Activated CD8-positive, alpha-beta T cell treated with anti-CD3 and anti-CD28 coated beads for 36 hours (primary cell): ENCODE data around the gene TBL1XR1. TPM values are rescaled to one million over a fixed set of nuclear protein-coding genes. Genes with fewer than 3 reads are reported as not detected.
A peak's percentile ranks its signal among the peaks of the same experiment; 100 is the strongest.

ENCODE experiments used
- ATAC-seq: fragments of 200-7000 bp; cut with Tn5 transposase; one replicate; pipeline ENCODE4 v1.10.0; 2021; ENCODE audit warnings: mild to moderate bottlenecking, moderate library complexity
- CTCF ChIA-PET: fragments of 350-600 bp; sonication (Branson Sonifier 250); formaldehyde crosslinking; loops from one replicate; lab custom pipeline; 2021; ENCODE audit warnings: antibody characterized with exemption; lab: Charles Lee
- POLR2A ChIA-PET: fragments of 350-600 bp; sonication (Branson Sonifier 250); formaldehyde crosslinking; loops from one replicate; lab custom pipeline; 2021; ENCODE audit warnings: antibody characterized with exemption; lab: Charles Lee
- DNase-seq: peaks from one replicate; pipeline ENCODE4 v3.0.0-alpha.2; 2020
- H3K27ac Mint-ChIP-seq: one replicate; pipeline ENCODE4 v1.8.0; 2021; ENCODE audit warnings: mild to moderate bottlenecking, mixed read lengths
- H3K27me3 Mint-ChIP-seq: one replicate; pipeline ENCODE4 v1.8.0; 2021; ENCODE audit warnings: mixed read lengths
- H3K36me3 Mint-ChIP-seq: one replicate; pipeline ENCODE4 v1.8.0; 2021; ENCODE audit warnings: low read depth, mixed read lengths
- H3K4me1 Mint-ChIP-seq: one replicate; pipeline ENCODE4 v1.8.0; 2021; ENCODE audit warnings: low read depth, mixed read lengths
- H3K4me3 Mint-ChIP-seq: one replicate; pipeline ENCODE4 v1.8.0; 2021; ENCODE audit warnings: mild to moderate bottlenecking, moderate library complexity, mixed read lengths
- H3K9me3 Mint-ChIP-seq: one replicate; pipeline ENCODE4 v1.8.0; 2021; ENCODE audit warnings: mixed read lengths
- CTCF ChIP-seq: fragments of 200-600 bp; IDR thresholded peaks from one replicate; pipeline ENCODE4 v1.8.0; 2022; ENCODE audit warnings: antibody characterized with exemption, mild to moderate bottlenecking
- intact Hi-C: fragments of 100-400 bp; cut with micrococcal nuclease; formaldehyde crosslinking; loops from one replicate; pipeline ENCODE4 v1.10.0; 2022
- total RNA-seq, 2 experiments: library from RNA; stranded (reverse); gene quantifications; one replicate each; pipeline ENCODE4 v1.2.3, GENCODE V29; 2021

The TBL1XR1 gene
- total RNA-seq, 2 experiments from 2014 or later, result 153 to 158 TPM

GRCh38 chr3:177104299-177104992 is 92.8 kb downstream of the TBL1XR1 start:
- POLR2A ChIA-PET, result no interaction called here
- Mint-ChIP-seq H3K9me3 (no peaks in the 10 kb centered on the region), H3K4me1 (peaks cover 50% of the 10 kb centered on the region), H3K27me3 (no peaks in the 10 kb centered on the region), H3K27ac (no peak overlapping the region), H3K4me3 (no peak overlapping the region), H3K36me3 (peaks cover 15% of the 10 kb centered on the region)
- ATAC-seq, result no peak
- no peak for TF ChIP-seq CTCF
- no peak for DNase-seq
- CTCF ChIA-PET, result interaction anchor here (1.5 kb wide), 1 partner anchor 15 kb away, joined by 3 read pairs; no protein-coding TSS in a partner anchor
- intact Hi-C loops, result no loop called here

GRCh38 chr3:177102553-177102952 is 94.7 kb downstream of the TBL1XR1 start:
- H3K27ac Mint-ChIP-seq, result peak overlapping the region; percentile 21

GRCh38 chr3:177098551-177098950 is 98.7 kb downstream of the TBL1XR1 start:
- peak overlapping the region; percentile 43 for H3K27ac Mint-ChIP-seq
- ChIA-PET POLR2A (interaction anchor here (1.2 to 1.6 kb wide), 2 partner anchors 9 to 11 kb away, joined by 4 to 5 read pairs; no protein-coding TSS in a partner anchor), CTCF (no interaction called here)
- H3K4me1 Mint-ChIP-seq, result peaks cover 36% of the 10 kb centered on the region
- intact Hi-C loops, result no loop called here
- H3K4me3 Mint-ChIP-seq, result no peak overlapping the region
- no peaks in the 10 kb centered on the region for H3K27me3 Mint-ChIP-seq
- DNase-seq (no peak), ATAC-seq (no peak)
- H3K9me3 Mint-ChIP-seq, result peaks cover 22% of the 10 kb centered on the region
- H3K36me3 Mint-ChIP-seq, result peaks cover 57% of the 10 kb centered on the region
- no peak for TF ChIP-seq CTCF

More at GRCh38 chr3:177102553-177102952, 94.7 kb downstream of the TBL1XR1 start:
- ChIA-PET CTCF (no interaction called here), POLR2A (interaction anchor here (0.6 kb wide), 2 partner anchors 211 to 1408 kb away, joined by 3 read pairs; no protein-coding TSS in a partner anchor)
- intact Hi-C loops, result no loop called here
- ATAC-seq (no peak), DNase-seq (no peak)
- Mint-ChIP-seq H3K9me3 (peaks cover 1% of the 10 kb centered on the region), H3K36me3 (peaks cover 25% of the 10 kb centered on the region), H3K4me1 (peaks cover 49% of the 10 kb centered on the region), H3K4me3 (no peak overlapping the region), H3K27me3 (no peaks in the 10 kb centered on the region)
- TF ChIP-seq CTCF, result no peak

GRCh38 chr3:177096615-177097014 is 100.7 kb downstream of the TBL1XR1 start:
- no peak overlapping the region for H3K4me3 Mint-ChIP-seq
- DNase-seq, result no peak
- no peak for TF ChIP-seq CTCF
- peaks cover 38% of the 10 kb centered on the region for H3K4me1 Mint-ChIP-seq
- peaks cover 32% of the 10 kb centered on the region for H3K9me3 Mint-ChIP-seq
- H3K27me3 Mint-ChIP-seq, result no peaks in the 10 kb centered on the region
- no peak for ATAC-seq
- POLR2A ChIA-PET, result no interaction called here
- intact Hi-C loops, result no loop called here
- H3K36me3 Mint-ChIP-seq, result peaks cover 66% of the 10 kb centered on the region
- CTCF ChIA-PET, result interaction anchor here (1.8 kb wide), 1 partner anchor 14 kb away, joined by 4 read pairs; no protein-coding TSS in a partner anchor
- H3K27ac Mint-ChIP-seq, result no peak overlapping the region

GRCh38 chr3:177093966-177094365 is 103.3 kb downstream of the TBL1XR1 start:
- ATAC-seq (no peak), DNase-seq (no peak)
- no peak overlapping the region for H3K27ac Mint-ChIP-seq
- peaks cover 31% of the 10 kb centered on the region for H3K9me3 Mint-ChIP-seq
- H3K36me3 Mint-ChIP-seq, result peaks cover 77% of the 10 kb centered on the region
- intact Hi-C loops, result no loop called here
- peaks cover 44% of the 10 kb centered on the region for H3K4me1 Mint-ChIP-seq
- ChIA-PET POLR2A (no interaction called here), CTCF (no interaction called here)
- H3K27me3 Mint-ChIP-seq, result no peaks in the 10 kb centered on the region
- no peak overlapping the region for H3K4me3 Mint-ChIP-seq
- no peak for TF ChIP-seq CTCF
